Activated gamma-delta T cell (primary cell): ENCODE results near the gene CCDC134.
A peak's percentile ranks its signal among the peaks of the same experiment; 100 is the strongest.

Source experiments
- DNase-seq: peaks from one replicate; lab custom pipeline; 2025; lab: John Stamatoyannopoulos, UW
- total RNA-seq, 2 donors: gene quantifications; one replicate each; lab custom pipeline; 2026; lab: John Stamatoyannopoulos, UW

CCDC134 gene
- total RNA-seq: 42.9 to 43.8 reads per million in 2 donors

DNA sequence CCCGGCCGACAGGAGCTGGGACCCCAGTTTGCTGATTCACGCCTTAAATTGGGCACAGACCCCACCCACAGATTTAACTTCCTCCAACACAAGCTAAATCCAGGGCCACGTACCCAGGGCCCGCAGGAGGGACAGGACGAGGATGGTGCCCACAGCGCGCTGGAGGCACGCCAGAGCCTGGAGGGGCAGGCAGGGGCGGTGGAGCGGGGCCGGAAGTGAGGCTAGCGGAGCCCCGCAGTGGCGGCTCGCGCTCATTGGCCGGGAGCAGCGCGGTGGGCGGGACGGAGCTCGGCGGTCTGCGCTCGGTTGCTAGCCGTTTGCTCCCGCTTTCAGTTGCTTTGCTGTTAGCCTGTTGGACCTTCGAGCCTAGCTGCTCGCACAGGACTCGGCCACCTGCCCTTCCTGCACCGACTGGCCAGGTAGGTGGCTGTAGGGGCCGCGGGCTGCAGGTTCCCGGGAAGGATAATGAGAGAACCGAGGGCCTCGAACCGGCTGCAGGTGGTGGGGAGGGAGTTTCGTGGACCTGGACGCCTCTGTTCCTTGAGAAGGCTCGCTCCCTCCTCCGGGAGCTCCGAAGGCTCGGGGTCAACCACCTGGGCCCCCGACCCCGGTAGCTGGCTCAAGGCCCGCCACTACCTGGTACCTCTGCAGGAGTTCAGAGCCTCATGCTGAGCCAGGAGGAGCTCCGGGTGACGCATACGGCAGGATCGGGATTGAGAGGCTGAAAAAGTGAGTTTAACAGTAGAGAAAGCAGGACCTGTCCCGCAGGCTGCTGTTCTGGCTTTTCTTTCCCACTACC is at the start of gene CCDC134:
TSS of gene CCDC134 (plus strand) at position 332 of the 799 bp plus-strand sequence. CDS start 8,212 bp downstream, outside the sequence.
- peak; percentile 84 for DNase-seq

DNA sequence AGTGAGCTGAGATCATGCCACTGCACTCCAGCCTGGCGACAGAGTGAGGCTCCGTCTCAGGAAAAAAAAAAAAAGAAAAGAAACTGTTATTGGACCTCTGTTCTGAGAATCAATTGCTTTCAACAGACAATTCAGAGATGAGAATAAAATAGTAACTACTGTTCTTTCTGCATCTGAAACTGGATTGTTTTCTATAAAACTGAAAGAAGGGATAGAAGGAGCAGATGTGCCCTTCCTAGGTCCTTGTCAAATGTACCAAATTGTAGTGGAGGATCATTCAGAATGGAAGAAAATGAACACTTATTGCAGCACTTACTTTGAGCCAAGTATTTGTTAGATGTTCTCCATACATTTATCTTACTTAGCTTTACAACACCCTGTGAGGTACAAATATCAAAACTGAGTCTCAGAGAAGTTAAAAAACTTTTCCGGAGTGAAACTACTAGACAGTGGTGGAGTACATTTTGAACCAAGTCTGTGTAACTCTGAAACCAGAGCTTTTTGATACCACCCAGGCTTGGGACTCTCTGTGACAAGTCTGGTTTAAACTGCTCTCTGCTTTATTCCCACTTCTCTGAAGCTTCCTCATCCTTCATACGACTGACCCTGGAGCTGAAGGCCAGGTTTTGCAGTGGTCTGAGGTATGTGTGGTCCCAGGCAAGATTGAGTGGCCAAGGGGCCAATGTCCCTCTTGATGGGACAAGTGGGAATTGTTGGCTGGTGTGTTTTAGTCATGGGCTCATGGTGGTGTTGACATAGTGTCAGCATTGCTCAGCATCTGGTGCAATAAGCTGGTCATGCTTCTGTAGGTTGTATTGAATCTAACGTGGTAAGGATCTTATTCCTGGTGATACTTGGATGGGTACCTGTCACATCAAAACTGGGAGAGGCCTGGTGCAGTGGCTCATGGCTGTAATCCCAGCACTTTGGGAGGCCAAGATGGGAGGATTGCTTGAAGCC is 48.2 kb upstream of the CCDC134 start:
- DNase-seq: no peak

DNA sequence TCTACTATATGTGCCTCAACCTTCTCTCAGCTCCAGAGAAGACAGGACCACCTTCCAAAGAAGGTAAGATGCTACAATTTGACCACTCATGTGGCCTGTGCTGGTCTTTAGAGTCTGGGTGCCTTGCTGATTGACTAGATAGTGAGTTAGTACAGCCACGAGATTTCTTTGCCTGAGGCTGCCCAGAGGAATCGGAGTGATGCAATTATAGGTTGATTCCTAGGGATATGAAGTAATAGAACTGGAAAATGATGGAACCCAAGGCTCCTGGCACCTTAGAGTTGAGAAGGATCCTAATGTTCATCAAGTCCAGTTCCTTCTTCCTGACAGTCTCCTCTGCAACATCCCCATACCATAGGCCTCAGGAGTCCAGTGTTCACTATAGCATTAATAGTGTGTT is 46.5 kb upstream of the CCDC134 start:
- no peak for DNase-seq

DNA sequence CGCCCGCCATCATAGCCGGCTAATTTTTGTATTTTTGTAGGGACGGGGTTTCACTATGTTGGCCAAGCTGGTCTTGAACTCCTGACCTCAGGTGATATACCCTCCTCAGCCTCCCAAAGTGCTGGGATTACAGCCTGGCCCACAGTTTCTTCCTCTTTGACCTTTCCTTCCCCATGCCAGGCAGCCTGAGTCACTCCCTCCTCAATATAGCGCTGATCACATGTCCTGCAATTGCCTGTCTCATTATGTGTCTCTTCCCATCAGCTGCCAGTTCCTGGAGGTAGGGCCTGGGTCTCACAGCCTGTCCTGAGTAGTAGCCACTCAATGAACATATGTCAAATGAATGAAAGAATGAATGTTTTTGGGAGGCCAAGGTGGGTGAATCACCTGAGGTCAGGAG is 43.0 kb upstream of the CCDC134 start:
- no peak for DNase-seq

DNA sequence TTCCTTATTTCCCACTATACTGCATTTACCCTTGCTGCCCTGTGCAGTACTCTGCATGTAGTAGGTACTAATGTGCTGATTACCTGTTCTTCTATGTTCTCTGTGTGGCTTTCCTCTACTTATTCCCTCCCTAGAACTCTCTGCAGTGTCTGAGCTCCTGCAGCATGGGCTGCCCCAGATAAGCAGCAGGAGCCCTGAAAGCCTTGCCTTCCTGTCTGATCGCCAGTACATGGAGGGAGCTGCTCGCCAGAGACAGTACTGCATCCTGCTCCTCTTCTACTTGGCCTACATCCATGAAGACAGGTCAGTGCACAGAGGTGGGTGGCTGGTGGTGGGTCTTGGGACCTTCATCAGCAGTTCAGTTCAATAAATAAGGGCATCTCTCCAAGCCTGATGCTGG is 42.2 kb upstream of the CCDC134 start:
- DNase-seq: no peak

DNA sequence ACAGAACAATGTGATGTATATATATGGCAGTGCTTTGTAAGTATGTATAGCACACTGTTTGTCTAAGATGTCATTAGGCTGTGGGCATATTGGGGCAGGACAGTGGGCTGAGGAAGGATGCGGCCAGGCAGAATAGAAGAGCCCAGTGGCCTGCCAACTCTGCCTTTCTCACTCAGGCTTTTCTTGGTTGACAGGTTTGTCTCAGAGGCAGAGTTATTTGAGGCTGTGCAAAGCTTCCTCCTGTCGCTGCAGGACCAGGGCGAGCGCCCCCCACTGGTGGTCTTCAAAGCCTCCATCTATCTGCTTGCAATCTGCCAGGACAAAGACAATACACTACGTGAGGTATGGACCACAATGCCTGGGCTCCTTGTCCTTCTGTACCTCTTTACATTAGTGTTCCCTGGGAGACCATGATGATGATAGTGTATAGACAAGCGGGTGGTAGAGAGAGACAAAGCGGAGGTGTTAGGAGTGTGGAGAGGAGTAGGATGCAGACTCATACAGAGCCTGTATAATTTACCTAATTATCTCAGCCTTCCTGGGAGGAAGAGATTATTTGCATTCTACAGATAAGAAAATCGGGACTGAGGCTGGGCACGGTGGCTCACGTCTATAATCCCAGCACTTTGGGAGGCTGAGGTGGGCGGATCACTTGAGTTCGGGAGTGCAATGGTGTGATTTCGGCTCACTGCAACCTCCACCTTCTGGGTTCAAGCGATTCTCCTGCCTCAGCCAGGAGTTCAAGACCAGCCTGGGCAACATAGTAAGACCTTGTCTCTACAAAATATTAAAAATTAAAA is 37.3 kb upstream of the CCDC134 start:
- no peak for DNase-seq

DNA sequence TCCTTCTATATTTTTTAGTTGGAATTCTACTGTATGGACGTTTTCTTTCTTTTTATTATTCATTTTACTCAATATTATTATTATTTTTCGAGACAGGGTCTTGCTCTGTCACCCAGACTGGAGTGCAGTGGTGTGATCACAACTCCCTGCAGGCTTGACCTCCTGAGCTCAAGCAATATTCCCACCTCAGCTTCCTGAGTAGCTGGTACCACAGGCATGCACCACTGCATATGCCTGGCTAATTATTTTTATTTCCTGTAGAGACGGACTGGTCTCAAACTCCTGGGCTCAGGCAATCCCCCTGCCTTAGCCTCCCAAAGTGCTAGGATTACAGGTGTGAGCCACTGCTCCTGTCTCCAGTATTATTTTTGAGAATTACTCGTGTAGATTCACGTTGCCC is 34.0 kb upstream of the CCDC134 start:
- DNase-seq: no peak

DNA sequence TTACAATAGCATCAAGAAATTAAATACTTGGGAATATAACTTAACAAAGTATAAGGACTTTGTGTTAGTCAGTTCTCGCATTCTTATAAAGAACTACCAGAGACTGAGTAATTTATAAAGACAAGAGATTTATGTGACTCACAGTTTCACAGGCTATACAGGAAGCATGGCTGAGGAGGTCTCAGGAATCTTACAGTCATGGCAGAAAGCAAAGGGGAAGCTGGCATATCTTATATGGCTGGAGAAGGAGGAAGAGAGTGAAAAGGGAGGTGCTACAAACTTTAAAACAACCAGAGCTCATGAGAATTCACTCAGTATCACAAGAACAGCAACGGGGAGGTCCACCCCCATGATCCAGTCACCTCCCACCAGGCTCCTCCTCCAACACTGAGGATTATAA is 32.0 kb upstream of the CCDC134 start:
- no peak for DNase-seq

DNA sequence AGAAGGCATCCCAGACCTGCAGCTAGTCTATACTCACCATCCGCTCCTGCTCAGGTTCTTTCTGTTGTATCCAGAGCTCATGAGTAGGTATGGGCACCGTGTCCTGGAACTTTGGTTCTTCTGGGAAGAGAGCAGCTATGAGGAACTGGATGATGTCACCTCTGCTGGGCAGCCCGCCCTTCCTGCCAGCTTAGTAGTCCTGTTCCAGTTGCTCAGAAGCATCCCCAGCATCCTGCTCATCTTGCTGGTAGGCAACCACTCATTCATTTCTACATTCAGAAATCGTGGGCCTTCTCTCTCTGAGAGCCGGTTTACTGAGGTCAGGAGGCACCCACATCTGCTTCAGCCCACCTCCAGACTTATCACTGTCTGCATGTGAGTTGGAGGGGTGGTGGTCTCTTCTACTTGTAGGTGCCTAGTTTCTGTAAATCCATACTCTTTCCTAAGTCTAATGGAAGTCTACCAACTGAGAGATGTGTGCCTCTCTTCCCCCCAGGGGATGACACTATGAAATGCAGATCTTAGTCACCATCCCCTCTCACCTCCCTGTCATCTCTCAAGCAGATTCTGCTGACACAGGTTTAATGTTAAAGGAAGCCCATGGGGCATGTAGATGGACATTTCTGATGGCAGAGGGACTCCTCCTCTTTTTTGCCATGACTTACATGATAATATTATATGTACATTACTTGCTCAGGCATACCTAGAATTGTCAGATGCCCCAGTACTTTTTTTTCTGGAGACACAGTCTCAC is 29.6 kb upstream of the CCDC134 start:
- no peak for DNase-seq

DNA sequence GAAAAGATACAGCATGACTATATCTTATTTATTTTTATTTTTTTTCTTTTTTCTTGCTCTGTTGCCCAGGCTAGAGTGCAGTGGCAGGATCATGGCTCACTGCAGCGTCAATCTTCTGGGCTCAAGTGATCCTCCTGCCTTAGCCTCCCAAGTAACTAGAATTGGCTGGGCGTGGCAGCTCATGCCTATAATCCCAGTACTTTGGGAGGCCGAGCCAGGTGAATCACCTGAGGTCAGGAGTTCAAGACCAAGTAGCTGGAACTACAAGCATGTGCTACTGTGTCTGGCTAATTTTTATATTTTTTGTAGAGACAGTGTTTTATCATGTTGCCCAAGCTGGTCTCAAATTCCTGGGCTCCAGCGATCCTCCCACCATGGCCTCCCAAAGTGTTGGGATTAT is 28.3 kb upstream of the CCDC134 start:
- no peak for DNase-seq

DNA sequence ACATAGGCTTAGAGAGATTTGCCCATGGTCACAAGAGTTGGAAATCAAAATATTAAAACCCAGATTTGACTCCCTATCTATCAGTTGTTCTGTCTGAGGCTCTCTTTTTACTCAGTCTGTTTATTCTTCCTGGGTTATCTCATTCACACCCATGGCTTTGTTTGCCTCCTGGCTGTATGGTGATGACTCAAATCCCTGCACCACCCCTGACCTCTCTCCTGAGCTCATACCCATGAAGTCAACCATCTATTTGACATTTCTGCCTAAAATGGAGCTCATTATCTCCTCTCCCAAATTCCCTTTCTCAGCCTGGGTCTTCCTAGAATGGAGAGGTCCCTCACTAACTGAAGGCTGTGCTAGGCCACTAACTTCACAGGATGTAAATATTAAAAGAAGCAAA is 27.8 kb upstream of the CCDC134 start:
- no peak for DNase-seq

DNA sequence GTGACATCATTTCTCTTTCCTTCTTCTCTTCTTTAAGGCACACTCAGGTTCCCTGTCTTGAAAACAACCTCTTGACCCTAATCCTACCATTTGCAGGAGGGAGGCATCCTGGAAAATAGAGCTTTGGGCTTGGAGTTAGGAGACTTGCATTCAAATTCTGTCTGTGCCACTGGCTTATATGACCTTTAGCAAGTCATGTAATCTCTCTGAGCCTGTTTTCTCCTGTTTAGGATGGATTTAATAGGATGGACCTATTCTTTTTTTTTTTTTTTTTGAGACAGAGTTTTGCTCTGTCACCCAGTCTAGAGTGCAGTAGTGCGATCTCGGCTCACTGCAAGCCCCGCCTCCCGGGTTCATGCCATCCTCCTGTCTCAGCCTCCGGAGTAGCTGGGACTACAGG is 25.1 kb upstream of the CCDC134 start:
- no peak for DNase-seq

DNA sequence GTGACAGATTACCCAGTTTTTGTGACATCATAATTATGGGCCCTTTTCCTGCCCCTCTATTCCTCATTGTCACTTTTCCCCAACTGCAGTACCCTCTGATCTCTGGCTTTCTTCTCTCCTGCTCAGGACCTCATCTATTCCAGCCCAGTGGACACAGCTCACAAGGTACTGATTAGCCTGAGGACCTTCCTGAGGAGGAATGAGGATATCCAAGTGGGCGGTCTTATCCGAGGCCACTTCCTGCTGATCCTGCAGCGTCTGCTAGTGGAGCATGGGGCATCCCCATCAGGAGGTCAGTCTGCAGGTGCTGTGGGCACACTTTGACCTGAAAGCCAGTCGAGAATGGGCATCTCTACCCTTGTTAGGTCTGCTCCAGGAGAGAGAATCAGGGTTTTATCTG is 24.5 kb upstream of the CCDC134 start:
- no peak for DNase-seq

DNA sequence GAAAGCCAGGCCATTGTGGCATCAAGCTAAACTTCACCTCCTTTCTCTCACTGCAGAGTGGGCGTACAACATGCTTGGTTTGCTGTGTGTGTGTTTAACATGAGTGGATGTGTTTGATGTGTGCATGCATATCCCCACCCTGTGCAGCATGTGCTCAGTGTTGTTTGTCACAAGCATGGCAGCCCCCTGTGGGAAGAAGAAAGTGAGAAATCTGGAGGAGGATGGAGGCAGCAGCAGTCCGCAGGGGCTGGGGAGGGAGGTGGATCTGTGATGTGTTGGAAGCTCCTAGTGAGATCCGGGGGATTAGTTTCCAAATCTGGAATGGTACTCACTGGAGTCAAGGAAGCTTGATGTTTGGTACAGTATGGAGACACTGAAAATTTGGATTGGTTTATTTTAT is 24.1 kb upstream of the CCDC134 start:
- DNase-seq: no peak

DNA sequence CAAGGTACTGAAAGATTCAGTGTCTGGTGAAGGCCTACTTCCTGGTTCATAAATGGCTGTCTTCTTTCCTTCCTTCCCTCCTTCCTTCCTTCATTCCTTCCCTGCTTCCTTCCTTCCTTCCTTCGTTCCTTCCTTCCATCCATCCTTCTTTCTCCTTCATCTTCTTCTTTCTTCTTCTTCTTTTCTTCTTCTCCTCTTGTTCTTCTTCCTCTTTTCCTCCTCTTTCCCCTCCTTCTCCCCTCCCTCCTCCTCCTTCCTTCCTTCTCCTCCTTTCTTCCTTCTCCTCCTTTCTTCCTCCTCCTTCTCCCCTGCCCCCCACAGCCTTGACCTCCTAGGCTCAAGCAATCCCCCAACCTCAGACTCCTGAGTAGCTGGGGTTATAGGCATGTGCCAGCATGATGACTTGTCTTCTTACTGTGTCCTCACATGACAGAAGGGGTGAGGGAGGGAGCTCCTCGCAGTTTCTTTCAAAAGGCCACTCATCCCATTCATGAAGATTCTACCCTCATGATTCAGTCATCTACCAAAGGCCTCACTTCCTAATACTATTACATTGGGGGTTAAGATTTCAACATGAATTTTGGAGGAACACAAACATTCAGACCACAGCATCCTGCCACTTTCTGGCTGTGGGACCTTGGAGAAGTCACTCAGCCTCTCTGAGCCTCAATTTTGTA is 22.6 kb upstream of the CCDC134 start:
- DNase-seq: no peak

DNA sequence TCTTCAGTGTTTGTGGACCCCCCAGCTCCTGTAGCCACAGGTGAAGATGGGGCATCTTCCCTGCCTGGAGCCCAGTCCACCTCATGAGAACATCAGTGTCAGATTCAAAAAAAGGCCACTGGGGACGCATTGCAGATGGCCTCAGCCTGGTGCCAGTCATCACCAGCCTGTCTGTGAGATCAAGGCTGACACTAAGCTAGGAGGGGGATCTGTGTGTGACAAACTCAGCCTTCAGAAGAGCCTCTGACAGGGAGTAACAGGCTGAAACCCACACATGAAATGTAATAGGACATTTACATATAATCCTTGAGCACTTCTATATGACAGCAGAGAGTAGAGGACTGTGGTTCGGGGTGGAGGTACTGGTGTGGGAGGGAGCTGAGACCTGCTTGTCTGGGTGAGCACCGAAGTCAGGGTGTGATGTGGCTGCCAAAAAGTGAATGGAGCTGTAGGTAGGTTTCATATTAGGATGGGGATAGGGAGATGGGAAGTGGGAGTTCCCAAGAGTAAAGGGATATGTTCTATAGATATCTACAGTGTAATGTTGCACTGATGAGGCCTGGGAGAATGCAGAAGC is 20.5 kb upstream of the CCDC134 start:
- no peak for DNase-seq

DNA sequence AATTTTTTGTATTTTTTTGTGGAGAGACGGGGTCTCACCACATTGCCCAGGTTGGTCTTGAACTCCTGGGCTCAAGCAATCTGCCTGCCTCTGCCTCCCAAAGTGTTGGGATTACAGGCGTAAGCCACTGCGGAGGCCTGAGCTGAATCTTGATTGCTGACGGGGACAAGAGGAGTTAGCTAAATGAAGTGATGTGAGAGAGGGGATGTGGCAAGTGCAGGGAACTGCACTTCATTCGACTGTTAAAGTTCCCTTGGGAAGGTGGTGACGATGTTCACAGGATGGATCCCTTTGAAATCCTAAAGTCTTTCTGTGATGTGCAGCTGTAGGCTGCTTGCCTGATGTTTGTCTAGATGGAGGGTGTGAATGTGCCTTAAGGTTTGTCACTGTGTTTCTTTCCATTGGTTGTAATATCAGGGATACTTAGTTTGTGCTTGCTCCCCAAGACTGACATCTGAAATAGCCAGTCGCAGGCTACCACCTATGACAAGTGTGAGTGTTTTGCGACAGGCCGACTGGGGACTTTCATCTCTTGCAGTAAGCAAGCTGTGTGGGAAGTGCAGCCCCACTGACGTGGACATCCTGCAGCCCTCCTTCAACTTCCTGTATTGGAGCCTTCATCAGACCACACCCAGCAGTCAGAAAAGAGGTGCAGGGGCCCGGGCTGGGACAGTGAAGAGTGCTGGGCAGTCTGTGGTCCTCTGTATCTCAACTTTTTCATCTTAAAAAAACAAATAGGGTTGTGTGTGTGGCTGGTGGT is 19.6 kb upstream of the CCDC134 start:
- no peak for DNase-seq

DNA sequence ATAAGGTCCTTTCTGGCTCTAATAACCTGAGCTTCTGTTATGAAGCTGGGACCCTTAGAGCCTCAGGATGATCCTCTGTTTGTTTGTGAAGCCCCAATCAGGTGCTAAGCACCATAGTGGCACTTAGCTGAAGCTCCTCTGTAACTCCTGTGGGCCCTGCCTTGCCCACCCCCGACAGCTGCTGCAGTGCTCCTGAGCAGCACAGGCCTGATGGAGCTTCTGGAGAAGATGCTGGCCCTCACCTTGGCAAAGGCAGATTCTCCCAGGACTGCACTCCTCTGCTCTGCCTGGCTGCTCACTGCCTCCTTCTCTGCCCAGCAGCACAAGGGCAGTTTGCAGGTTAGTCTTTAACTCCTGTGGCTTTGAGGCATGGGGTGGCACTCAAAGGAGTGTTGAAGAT is 19.0 kb upstream of the CCDC134 start:
- DNase-seq: no peak

DNA sequence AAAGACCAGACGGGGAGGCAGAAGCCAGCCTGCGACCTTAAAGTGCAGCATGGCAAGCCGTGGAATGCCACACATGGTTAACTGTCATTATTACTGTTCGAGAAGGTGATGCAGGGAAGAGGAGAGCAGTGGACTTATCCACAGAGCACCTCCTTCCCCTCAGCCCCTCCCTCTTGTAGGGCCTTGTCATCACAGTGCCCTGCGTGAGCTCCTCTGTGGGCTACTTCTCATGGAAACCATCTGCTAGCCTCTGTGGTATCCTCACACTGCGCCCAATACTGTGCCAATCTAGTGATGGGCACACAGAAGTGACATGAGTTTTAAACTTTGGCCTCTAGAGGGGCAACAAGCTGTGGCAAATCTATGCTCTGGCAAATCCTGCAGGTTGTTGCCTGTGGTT is 18.2 kb upstream of the CCDC134 start:
- DNase-seq: no peak

DNA sequence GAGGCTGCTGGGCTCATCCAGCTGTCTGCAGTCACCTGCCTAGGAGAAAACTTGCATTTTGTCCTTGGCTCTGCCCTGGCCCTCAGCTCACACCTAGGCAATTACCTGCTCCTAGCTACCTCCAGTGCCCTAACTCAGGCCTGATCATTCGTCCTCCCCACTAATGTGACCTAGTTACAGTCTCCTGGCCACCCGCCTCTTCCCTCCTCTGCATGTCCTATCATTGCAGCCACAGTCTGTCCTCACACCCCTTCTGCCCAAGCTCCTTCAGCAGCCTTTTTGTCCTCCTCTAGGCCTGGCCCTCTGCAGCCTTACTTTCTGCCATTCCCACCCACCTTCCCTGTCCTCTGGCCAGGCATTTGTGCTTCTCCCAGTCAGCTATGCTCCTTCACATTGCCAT is 17.7 kb upstream of the CCDC134 start:
- DNase-seq: no peak
